NCI-H2227 (cell line): ENCODE measurements around the gene FRK.

ENCODE experiments used
- DNase-seq: peaks from one replicate; lab custom pipeline; 2025; ENCODE audit not compliant: unreplicated experiment; lab: John Stamatoyannopoulos, UW

FRK gene

DNA sequence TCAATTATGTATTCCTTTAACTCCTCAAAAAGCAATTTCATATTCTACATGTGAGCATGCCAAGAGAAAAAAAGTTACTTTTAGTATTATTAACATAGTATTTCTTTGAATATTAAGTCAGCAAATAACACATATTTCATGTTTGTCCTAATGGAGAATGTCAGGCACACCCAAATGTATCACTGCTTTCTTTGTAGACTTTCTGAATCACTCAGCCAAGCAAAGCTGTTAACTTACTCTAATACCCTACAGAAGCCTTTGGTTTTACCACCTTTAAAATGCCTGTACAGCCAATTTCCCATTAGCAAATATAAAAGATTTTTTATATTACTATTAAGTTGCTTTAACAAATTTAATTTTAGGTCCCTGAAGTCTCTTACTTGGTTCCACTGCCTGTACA lies 23.8 kb downstream of the FRK start:
- DNase-seq = no peak

DNA sequence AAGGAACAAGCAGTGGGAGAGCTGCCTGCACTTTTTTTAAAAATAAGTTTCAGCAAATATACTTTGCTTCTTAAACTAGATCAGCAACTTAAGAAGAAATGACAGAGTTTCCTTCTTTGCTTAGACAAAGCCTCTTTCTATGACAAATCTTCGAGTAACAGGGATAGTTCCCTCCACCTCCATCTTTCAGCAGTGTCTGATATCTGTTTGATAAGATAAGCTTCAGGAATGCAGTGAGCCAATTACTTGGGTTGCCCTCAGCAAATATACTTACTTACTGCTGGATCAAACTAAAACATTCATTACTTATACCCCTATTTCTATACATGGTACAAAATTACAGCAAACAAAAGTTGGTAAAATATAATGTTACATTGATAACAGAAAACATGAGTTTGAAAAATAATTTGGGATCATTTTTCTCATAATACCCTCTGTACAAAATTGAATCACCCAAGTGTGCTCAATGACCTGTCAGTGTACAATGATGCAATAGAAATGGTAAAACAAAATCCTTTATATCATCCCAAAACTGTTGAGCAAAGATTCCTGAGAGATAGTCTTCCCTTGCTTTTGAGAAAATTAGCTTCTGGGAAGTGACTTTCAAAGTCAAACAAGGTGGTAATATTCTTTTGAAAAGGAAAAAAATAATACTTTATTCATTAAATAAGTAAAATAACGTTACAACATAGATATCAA lies 24.5 kb downstream of the FRK start:
- DNase-seq = no peak

DNA sequence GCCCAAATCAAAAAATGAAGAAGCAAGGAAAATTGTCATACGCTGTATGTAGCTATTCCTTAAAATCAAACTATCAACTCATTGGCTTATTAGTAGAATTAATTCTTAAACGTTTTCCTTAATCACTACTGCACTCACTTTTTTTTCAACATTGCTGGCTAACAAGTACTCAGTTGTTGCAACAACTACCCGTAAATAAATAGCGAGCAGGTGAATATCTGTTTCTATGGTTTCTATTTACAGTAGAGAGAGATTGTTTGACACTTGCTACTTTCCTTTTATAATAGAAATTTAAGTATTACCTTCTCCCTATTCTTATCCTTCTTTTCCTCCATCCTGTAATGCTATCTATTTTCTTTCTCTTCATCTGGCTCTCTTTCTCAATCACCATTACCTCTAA lies 25.1 kb downstream of the FRK start:
- no peak for DNase-seq

DNA sequence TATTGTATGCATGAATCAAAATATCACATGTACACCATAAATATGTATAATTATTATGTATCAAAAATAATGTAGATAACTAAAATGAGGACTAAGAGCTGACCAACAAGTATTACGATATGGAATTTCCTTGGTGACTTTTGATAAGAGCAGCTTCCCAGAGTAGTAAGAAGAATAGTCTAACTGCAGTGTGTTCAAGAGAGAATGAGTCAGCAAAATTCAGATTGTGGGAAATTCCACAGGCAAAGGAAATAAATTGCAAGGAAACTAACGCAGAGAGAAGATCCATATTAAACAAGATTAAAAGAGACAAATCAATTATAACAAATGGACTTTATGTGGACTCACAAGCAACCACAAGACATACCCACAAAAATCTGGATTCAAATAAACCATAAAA lies 26.4 kb downstream of the FRK start:
- DNase-seq = no peak

DNA sequence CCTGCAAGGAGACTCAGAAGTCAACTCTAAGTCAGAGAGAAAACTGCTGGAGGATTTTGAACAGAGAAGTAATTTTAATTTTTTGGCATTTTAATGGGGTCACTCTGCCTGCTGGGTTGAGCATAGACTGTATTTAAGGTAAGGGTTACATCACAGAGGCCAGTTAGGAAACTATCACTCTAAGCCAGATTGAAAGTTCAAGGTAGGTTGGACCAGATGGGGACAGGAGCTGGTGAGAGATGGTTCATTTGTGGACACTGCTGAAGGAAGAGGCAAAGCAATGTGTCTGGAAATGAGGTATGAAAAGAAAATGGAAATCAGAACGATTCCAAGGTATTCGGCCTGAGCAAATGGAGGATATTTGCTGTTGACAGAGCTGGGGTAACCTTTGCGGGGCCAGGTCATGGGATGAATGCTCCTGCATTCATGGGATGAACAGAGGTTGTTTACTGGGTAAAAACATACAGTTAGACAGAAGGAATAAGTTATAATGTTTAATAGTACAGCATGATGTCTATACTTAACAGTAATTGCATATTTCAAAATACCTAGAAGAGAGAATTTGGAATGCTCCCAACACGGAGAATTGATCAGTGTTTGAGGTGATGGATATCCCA lies 26.9 kb downstream of the FRK start:
- DNase-seq = no peak

DNA sequence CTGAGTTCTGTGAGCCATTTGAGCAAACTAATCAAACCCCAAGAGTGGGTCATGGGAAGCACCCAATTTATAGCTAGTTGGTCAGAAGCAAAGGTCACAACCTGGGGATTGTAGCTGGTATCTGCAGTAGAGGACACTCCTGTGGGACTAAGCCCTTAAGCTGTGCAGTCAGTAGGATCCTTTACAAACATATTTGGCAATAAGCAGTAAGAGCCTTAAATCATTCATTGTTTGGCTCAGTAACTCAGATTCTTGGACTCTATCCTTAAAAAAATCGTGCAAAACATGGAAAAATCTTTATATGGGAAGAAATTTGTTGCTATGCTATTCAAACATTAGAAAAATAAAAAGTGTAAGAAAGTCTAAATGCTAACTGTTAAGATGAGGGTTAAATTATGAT lies 29.9 kb downstream of the FRK start:
- no peak for DNase-seq

DNA sequence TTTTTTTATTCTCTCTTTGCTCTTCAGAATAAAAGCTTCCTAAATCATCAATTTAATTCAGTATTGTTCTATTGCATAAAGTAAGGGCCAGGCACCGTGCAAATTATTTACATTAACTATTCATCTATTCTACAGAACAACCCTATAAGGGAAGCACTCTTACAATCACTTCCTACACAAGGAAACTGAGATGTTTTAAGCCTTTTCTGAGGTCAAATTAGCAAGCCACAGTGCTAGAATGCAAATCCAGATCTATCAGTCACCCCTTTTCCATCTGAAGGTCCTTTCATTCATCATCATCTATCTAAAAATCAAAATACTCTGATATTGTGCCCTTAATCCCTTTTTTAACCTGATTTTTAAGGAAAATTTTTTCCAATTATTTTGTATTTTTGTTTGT lies 31.2 kb downstream of the FRK start:
- no peak for DNase-seq

DNA sequence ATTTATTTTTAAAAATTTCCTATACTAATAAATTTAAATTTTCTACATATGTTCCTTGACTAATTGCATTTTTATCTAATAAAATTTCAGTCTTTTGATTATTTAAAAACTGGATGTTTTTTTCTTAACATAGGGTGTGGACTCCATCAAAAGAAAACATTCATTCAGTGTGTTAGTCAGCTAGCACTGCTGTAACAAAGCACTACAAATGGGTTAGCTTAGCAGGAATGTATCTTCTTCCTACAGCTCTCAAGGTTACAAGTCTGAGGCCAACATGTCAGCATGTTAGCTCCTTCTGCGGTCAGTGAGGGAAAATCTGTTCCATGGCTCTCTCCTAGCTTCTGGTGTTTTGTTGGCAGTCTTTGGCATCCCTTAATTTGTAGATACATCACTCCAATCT lies 32.5 kb downstream of the FRK start:
- DNase-seq = no peak

DNA sequence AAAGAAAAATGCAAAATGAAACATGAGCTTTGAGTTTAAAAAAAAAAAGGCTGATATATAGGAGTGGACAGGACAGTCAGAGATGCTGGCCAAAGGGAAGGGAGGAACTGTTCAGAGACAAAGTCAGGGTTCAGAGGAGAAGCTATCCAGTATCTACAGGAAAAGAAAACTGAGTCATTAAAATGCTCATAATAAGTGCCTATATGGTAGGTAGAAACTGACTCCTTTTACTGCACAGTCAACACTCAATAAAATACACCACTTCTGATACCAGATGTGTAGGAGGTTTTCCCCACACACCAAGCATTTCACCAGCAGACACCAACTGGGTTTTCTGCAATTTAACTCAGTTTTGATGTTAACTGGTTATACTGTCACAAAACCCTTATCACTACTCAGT lies 32.9 kb downstream of the FRK start:
- no peak for DNase-seq

DNA sequence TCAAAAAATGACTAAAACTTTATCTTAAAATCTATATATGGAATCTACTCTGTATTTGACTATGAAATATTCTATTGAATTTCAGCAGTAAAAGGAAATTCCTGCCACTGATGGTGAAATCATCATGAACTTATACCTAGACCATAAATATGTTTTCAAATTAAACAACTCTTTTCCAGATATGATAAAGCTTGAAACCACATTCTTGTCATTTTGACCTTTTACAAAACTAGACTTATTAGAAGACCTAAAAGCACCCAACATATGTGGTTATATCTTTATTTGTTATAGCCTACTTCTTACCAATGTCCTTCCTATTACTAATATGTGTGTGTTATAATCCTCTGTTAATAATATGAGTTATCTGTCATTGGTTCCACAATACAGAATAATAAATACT lies 35.3 kb downstream of the FRK start:
- DNase-seq = no peak

DNA sequence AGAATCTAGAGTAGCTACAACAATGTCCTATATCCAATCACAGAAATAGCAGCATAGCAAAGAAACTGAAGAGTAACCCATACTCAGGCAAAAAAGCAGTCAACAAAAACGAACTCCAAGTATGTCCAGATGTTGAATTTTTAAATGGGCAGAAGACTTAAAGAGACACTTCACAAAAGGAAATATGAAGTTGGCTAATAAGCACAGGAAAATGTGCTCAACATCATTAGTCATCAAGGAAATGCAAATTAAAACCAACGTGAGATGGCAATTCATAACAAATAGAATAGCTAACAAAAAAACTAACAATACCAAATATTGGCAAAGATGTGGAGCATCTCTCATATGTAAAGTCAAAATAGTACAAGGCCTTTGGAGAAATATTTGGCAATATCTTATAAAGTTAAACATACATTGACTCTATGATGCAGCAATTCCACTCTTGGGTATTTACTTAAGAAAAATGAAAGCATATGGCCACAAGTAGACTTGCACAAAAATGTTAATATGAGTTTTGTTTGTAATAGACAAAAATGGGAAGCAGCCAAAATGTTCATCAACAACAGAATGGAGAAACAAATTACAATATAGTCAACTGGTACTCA lies 37.7 kb downstream of the FRK start:
- DNase-seq = no peak

DNA sequence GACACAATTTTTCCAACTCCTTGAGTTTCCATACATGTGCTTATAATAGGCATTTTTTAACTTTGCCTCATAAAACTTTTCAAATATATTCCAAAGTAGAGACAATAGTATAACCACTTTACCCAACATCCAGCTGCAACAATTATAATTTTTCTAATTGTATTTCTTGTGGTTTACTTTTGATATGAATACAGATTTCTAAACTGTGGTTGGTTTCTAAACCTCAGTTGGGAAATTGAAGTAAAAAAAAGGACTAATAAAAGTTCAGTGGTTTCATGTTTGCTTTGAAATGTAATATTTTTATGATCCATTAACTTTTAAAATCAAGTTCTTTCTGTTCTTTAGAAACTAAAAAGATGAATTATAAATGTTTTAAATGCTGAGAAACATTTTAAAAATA lies 40.0 kb downstream of the FRK start:
- DNase-seq = no peak

DNA sequence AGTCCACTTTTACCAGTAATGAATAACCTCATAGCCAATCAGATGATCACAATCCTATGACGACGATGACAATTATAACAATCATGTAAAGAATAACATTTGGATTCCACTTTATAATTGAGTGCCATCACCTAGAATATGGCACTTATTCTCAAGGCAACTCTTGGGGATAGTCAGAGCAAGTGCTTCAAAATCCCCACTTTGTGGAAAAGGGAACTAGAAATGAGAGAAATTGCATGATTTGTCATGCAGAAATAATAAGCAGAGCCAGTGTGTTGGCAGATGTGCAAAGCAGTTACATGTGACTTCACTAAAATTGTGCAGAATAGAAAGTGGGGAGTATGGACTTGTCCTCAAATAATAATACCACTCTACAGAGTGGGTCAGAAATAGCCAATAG lies 41.3 kb downstream of the FRK start:
- DNase-seq = no peak

DNA sequence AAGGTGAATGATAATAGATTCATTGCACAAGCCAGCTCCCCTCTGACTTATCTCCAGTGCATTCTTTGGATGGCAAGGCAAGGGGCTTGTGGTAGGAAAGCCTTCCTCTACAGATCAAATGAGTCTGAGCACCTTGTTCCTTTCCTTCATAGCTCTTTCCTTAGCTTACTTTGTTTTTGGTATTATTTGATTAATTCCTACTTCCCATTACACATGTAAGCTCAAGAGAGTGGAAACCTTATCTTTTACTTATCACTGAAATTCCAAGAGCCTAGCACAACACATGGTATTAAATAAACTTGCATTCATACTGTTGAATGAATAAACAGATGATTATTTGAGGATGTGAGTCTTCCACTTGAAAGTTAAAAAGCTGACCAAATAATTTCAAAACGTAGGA lies 41.7 kb downstream of the FRK start:
- no peak for DNase-seq

DNA sequence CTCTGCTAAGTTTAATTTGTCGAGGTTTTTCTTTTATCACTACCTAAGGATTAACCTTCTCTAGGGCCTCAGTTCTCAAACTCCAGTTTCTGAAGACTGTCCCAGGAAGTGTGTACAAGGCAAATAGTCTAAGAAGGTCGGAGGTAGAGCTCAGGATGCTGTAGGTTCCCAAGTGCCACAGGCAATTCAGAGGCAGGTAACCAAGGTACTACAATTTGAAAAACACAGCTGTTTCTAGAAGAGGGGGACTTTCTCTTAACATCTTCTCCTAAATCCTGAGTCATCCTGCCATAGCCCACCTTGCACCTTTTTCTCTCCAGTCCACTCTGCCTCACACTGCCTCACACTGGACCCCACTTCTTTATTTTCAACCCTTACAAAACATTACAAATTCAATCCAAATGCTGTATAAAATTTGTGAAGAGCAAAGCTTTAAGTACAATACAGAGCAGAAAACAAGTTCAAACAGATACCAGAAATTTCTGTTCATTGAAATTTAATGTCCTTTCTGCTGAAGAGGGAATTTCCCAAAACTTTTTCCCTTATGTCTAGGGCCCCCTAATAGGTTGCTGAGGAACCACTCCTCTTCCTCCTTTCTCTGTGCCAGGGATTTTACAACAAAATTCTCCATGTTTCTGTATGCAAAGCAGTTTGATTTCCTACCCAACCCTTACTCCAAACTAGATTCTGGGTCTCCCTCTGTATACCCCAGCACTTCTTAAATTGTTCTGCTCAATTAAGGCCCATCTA lies 43.0 kb downstream of the FRK start:
- no peak for DNase-seq

DNA sequence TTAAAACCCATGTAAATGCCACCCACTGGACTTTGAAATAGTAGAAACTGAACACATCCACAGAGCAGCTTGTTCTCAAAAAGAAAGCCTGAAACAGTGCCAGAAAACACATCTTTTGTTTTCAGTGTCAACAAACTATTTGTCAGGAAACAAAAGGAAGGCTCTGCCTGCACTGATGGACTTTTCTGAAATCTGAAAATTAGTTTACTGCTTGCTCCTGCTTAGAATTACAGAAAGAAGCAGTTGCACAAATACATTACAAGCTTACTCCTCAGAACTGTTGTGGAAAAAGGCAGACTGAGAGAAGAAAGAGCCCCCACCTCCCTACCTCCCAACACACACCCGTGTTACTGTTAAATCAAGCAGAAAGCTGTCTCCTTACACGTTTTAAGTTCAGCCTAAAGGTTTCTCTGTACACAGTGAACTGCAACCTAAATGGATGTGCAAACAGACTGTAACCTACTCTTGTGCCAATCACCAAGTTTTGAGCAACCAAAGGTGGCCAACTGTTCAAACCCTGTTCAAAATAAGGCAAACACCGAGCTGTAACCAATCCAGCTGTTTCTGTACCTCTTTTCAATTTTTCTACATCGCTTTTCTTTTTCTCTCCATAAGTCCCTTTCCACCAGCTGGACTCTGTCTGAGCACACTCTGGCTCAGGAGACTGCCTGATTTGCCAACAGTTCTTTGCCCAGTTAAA lies 43.7 kb downstream of the FRK start:
- DNase-seq = no peak

DNA sequence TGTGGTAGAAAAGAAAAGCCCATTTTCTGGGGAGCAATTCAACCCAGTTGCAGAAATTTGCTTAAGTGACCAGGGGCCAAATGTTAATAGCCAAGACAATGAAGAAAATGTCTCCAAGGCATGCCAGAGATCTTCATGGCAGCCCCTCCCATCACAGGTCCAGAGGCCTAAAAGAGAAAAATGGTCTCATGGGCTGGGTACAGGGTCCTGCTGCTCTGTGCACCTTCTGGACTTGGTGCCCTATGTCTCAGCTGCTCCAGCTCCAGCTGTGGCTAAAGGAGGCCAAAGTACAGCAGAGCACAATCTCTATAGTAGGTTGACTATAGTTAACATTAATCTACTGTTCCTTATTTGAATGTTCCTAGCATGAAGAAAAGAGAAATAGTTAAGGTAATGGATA lies 44.7 kb downstream of the FRK start:
- no peak for DNase-seq

DNA sequence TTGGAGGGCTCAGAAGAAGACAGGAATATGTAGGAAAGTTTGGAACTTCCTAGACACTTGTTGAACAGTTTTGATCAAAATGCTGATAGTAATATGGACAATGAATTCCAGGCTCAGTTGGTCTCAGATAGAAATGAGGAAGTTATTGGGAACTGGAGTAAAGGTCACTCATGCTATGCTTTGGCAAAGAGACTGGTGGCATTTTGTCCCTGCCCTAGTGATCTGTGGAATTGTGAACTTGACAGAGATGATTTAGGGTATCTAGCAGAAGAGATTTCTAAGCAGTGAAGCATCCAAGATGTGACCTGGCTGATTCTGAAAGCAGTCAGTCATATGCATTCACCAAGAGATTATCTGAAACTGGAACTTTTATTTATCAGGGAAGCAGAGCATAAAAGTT lies 45.1 kb downstream of the FRK start:
- DNase-seq = no peak

DNA sequence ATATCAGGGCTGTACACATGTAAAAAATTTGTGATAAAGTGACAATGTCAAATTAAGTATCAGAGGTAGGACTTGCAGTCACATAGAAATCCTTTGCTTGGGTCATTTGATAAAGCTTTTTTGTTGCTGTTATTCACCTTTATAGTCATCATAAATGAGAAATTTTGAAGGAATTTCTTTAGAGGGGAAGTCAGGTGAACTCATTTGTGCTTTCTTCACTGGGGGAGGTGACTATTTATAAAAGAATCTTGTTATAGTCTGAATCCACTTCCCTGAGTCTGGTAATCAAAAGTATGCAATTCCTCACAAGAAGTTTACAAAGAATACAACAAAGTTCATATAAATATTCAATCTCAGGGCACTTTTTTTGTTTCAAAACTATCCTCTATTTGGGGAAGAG lies 47.7 kb downstream of the FRK start:
- no peak for DNase-seq

DNA sequence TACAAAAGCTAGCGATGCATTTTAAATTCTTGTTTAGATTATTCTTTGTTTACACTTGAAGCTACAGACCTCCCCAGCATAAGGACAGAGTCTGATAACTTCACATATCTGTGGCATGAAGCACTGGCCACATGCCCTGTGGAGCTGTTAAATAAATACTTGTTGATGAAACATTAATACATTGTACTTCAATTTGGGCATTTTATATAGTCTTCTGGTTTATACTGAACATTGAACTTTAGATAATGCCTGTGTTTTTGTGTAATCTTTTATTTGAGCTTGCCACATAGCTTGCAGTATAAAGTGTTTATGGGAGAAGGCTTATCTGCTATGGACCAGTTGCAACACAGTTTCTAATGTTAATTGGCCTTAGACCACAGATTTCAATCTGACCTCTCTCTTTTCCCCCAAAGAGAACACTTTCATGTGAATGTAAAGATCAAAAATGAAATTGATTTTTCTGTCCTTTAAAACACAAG lies 48.2 kb downstream of the FRK start:
- DNase-seq = no peak

DNA sequence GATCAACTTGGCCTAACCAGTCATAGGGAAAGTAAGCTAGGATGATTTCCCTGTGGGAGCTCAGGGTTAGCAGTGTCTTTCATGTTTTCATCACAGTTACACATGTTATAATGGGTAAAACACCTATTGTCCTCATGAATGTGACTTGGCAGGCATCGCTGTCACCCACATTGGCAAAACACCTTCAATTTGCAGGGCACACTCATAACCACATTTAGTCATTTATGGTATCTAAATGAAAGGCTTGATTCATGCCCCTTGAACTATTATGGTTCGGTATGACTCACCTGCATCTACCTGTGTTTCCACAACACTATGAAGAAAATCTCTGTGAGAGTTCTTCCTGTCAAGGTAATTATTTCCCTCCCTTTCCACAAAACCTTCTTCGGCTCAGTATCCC lies 49.2 kb downstream of the FRK start:
- no peak for DNase-seq
